Pulmonary artery endothelial cell (primary cell): Measurements from ENCODE around the gene DAAM2. TPM values are rescaled to one million over a fixed set of nuclear protein-coding genes. Genes with fewer than 3 reads are reported as not detected.

ENCODE experiments used
- DNase-seq: peaks from one replicate; pipeline ENCODE4 v3.0.0-alpha.2; 2011; ENCODE audit warnings: low read depth, low spot score
- total RNA-seq: library from RNA; depleted of rRNA; stranded (reverse); fragments of >200 nt; gene quantifications from 2 replicates; pipeline ENCODE4 v1.2.3, GENCODE V29; 2014

The DAAM2 gene
- total RNA-seq, 1 donor from 2014 or later = 0.07 TPM

DNA sequence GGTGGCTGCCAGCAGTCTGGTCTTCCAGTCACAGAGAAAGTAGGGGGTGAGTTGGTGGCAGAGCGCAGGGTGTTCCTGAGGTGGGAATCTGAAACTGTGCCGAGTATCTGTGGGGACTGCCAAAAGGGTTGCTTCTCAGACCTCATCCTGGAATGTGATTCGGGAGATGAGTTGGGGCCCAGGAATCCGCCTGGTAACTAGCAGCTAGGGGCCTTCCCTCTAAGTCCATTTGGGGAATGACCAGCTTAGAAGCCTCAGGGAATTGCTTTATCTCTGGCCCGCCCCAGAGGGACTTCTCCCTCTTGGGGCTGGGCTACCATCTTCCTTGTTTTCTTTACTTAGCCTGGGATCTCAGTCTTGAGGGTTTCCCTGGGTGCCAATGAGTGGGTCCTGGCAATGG, 92.5 kb downstream of the DAAM2 start:
- no peak for DNase-seq

DNA sequence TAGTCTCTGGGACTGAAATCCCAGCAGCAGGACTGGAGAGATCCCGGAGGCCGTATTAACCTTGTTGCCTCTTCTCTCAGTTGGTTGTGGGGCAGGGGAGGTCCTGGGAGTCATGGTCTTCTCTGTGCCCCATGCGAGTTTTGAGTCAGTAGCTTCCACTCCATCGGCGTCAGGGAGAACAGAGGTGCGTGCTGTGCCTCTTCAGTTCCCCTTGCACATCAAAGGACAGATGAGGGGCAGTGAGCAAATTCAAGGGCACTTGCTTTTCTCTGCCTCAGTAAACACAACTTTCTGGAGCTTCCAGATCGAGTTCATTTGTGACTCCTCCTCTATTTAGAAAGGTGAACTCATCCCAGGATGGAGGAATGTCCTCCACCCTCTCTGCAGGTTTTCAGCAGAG, 93.5 kb downstream of the DAAM2 start:
- no peak for DNase-seq

GRCh38 chr6:39886871-39887270, 94.7 kb downstream of the DAAM2 start:
- no peak for DNase-seq

GRCh38 chr6:39887692-39888450, 95.7 kb downstream of the DAAM2 start:
- DNase-seq = peak; percentile 88

GRCh38 chr6:39889229-39889628, 97.1 kb downstream of the DAAM2 start:
- no peak for DNase-seq

DNA sequence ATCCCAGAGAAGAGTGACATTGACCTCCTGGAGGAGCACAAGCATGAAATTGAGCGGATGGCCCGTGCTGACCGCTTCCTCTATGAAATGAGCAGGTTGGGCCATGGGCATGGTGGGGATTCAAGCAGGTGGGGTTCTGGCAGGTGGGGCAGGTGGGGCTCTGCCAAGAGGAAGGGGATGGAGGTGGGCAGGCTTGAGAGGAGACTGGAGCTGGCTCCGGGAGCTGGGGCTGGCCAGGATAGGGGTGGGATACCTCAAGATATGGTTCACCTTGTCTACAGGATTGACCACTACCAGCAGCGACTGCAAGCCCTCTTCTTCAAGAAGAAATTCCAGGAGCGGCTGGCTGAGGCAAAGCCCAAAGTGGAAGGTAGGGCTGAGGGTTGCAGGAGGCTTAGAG, 99.2 kb downstream of the DAAM2 start:
- no peak for DNase-seq

- no peak for DNase-seq
These were observed 99.8 kb downstream of the DAAM2 start for GRCh38 chr6:39891976-39892375.

DNA sequence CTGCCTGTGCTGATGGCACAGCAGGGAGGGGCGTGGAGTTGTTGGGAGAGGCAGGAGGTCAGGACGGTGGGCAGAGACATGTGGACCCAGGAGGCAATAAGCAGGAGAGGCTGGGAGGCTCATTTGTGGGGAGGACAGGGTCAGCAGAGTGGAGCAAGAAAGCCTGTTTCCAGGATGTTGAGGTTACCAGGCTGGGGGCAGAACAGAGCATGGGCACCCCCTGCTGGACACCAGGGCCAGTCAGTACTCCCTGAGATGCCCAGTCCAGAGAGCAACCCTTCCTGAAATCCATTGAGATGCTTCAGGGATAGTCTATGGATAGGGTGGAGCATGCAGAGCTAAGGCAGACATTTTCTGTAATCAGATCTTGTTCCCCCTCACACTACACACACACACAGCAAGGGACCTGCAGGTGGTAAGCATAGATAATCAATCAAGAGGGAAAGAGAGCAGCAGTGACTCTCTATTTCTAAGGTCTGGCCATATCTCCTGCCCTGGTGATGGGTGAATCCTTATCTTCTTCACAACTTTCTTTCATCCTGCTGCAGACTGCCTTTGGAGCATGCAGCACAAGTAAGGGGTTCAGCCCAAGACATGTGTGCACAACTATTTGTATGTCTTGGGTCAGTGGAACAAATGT, 100.4 kb downstream of the DAAM2 start:
- peak; percentile 39 for DNase-seq

DNA sequence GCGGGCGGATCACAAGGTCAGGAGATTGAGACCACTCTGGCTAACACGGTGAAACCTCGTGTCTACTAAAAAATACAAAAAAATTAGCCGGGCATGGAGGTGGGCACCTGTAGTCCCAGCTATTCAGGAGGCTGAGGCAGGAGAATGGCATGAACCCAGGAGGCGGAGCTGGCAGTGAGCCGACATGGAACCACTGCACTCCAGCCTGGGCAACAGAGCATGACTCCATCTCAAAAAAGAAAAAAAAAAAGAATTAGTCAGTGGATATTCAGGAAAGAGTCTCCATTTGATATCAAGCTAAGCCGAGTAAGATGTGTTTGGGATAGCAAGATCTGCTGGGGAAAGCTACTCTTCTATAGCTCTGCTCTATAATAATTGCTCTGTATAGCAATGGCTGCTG, 101.1 kb downstream of the DAAM2 start:
- no peak for DNase-seq

DNA sequence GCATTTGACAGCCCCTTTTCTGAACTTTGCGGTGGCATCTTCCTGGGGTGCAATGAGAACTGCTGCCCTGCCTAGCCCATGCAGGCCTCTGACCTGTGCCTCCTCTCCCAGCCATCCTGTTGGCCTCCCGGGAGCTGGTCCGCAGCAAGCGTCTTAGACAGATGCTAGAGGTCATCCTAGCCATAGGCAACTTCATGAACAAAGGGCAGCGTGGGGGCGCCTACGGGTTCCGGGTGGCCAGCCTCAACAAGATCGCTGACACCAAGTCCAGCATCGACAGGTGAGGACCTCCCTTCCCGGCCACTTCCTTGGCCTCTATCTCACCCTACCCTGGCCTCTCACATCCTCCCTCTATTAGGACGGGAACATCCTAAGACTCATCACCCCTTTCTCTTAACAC, 104.5 kb downstream of the DAAM2 start:
- no peak for DNase-seq

DNA sequence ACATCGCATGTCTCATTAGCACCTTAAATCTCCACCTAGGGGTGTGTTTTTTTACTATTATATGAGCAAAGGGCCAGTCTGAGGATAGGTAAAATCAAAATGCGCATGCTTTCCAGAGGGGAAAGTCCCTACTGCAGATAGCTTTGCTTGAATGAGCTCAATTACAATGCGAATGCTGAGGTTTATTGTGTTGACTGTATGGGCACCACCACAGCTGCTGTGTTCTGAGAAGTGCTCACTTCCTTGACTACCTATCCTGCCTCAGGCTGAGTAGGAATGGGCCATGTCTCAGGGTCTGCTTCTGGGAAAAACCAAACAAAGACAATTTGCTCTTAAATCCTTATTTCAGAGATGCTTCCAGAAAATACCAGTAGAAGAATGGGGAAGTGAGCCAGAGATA, 105.5 kb downstream of the DAAM2 start:
- DNase-seq = no peak

GRCh38 chr6:39898625-39899024, 106.4 kb downstream of the DAAM2 start:
- DNase-seq = no peak

DNA sequence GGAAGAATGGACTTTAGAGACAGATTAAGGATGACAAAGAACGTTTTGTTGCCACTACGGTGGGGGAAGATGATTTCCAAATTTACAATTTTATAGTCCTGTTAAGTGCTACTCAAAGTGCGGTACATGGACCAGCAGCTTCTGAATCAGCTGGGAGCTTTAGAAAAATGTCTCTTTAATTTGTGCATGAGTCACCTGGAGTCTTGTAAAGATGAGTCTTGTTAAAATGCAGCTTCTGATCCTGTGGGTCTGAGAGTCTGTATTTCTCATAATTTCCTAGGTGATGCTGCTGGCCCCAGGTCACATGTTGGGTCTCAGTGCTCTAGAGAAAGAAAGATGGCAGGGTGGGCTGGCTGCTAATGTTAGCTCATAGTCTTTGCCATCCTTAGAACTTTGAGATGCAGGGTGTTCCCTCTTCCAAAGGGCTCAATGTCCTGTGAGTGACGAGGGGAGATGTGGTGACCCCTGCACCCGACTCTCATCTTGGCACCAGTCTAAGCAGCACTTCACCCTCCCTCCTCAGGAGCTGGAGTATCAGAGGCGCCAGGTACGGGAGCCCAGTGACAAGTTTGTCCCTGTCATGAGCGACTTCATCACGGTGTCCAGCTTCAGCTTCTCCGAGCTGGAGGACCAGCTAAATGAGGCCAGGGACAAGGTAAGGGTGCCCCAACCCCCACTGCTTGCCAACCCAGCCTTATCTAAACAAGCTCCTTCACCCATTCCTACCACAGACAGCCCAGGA, 107.5 kb downstream of the DAAM2 start:
- no peak for DNase-seq

GRCh38 chr6:39901116-39901655, 109.0 kb downstream of the DAAM2 start:
- DNase-seq = no peak

DNA sequence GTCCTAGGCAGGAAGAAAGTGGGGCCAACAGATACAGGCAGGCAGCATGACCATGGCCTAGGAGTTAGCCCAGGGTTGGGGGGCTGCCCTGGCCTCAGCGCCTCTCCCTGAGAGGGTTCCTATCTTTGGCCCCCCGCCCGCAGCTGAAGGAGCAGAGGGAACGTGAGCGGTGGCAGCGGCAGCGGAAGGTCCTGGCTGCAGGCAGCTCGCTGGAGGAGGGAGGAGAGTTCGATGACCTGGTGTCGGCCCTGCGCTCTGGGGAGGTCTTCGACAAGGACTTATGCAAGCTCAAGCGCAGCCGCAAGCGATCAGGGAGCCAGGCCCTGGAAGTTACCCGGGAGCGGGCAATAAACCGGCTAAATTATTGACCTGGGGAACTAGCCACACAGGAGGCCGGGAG, 109.5 kb downstream of the DAAM2 start:
- DNase-seq = no peak

DNA sequence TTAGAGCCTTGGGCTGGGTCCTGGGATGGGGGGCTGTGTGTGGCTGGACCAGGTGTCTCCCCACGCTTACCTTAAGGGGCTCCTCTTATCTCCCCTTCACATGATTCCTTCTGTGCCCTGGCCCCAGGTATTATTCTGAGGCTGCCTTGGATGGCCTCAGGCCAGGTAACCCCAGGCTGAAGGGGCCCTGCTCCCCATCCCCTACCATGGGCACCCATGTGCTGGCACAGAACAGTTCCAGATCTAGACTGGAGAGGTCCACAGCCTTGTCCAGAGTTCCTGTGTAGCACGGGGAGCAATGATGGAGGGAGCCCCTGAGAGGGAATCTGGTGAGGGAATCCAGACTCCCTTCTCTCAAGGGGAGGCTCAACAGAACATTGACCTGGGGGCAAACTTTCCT, 110.0 kb downstream of the DAAM2 start:
- DNase-seq = no peak

GRCh38 chr6:39902786-39903465, 110.8 kb downstream of the DAAM2 start:
- no peak for DNase-seq

- no peak for DNase-seq
These were observed 111.5 kb downstream of the DAAM2 start for GRCh38 chr6:39903656-39904055.

DNA sequence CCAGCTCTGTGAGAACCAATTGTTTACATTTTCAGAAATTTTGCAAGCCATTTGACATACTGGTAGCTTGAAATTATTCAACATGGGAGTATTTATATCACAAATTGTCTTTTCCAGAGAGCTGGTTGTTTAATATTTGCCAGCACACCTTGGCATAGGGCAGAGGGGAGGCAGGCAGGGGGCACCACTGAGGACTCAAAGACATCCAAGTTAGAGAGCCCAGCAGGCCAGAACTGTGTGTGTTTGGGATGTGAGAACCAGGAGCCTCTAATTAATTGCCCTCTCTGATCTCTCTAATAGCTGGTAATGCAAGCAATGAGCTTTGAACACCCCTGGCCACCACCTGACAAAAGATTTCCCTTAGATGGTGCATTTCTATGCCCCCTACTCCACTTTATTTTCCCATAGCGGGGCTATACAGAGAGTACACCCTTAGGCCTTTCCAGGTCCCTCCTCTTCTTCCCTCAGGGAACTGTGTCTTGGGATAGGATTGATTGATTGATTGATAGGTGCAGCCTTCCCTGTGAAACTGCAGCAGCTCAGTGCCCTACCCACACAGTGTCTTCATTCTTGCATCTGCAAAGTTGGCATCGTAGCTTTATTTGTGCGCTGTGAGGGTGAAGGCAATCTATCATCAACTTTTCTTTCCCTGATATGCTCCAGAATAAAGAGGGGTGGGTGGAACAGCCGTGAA, 112.9 kb downstream of the DAAM2 start:
- DNase-seq = no peak

DNA sequence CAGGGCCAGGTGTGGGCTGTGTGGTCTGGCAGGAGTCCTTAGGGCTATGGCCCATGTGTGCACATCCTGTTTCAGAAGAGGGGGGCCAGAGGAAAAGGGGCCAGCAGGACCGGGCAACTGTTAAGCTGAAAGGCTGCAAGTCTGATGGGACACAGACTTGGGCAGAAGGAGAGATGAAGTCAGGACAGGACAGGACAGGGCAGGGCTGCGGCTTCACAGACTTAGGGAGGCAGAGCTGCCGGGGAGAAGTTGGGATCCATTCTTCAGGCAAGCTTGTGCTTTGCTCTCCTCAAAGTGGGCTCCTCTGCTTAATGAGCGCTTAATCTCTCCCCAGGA, 113.4 kb downstream of the DAAM2 start:
- DNase-seq = no peak

DNA sequence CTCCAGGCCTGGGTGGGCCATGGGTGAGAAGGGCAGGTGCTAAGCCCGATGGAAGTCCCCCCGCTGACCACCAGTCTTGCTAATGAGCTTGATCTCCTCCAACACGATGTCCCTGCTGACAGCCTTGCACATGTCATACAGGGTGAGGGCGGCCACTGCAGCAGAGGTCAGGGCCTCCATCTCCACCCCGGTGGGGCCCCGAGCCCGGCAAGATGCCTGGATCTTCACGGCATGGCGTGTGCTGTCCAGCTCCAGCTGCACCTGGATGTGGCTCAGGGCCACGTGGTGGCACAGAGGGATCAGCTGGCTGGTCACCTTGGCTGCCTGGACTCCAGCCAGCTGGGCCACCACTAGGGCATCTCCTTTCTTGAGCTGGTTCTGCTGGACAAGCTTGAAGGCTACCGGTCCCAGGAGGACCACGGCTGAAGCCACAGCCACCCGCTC, 114.2 kb downstream of the DAAM2 start:
- DNase-seq = no peak
